Measurements from ENCODE around the gene ZNF391.

ZNF391 gene

GRCh38 chr6:27414300-27414699 is 25.7 kb downstream of the ZNF391 start:
- H3K9me3 ChIP-seq (ENCODE audit: low read length), result peaks cover 4% of the 10 kb centered on the region; the same call in 1 of the 2 replicates
- no peaks in the 10 kb centered on the region for H3K36me3 ChIP-seq (ENCODE audit: insufficient read depth, low read length)
- no peak overlapping the region for H2AFZ ChIP-seq (ENCODE audit: low read length)
- no peak overlapping the region for H3K27ac ChIP-seq (ENCODE audit: low read depth, low read length, poor library complexity, severe bottlenecking)
- H3K27me3 ChIP-seq (ENCODE audit: insufficient read depth, low read length), result no peaks in the 10 kb centered on the region
- H3K9me2 ChIP-seq (ENCODE audit: low read depth, low read length), result no peaks in the 10 kb centered on the region
- H4K20me1 ChIP-seq (ENCODE audit: insufficient read depth, low read length), result no peaks in the 10 kb centered on the region
- no peaks in the 10 kb centered on the region for H3F3A ChIP-seq (ENCODE audit: insufficient read depth, low read length)
- H3K9ac ChIP-seq (ENCODE audit: low read length), result no peak overlapping the region
- no peak overlapping the region for H3K4me2 ChIP-seq (ENCODE audit: low read length)
- no peaks in the 10 kb centered on the region for H3K4me1 ChIP-seq (ENCODE audit: insufficient read depth, low read length, severe bottlenecking)
- H3K79me2 ChIP-seq (ENCODE audit: insufficient read depth, low read length), result no peaks in the 10 kb centered on the region
- TF ChIP-seq EZH2 (IDR thresholded peaks at IDR 0.05; ENCODE audit: borderline replicate concordance, low read length), result no peak
- no peak for TF ChIP-seq CTCF (IDR thresholded peaks at IDR 0.05; ENCODE audit: low read length)
- no peak overlapping the region for H3K4me3 ChIP-seq (ENCODE audit: low read depth, low read length, poor library complexity, severe bottlenecking)

GRCh38 chr6:27414996-27415395 is 26.4 kb downstream of the ZNF391 start:
- no peaks in the 10 kb centered on the region for H3F3A ChIP-seq (ENCODE audit: insufficient read depth, low read length)
- H3K9me2 ChIP-seq (ENCODE audit: low read depth, low read length), result no peaks in the 10 kb centered on the region
- TF ChIP-seq EZH2 (IDR thresholded peaks at IDR 0.05; ENCODE audit: borderline replicate concordance, low read length) (no peak), CTCF (IDR thresholded peaks at IDR 0.05; ENCODE audit: low read length) (no peak)
- H3K4me1 ChIP-seq (ENCODE audit: insufficient read depth, low read length, severe bottlenecking), result no peaks in the 10 kb centered on the region
- no peak overlapping the region for H3K9ac ChIP-seq (ENCODE audit: low read length)
- H2AFZ ChIP-seq (ENCODE audit: low read length), result no peak overlapping the region
- H3K9me3 ChIP-seq (ENCODE audit: low read length), result peaks cover 4% of the 10 kb centered on the region; the same call in 1 of the 2 replicates
- H4K20me1 ChIP-seq (ENCODE audit: insufficient read depth, low read length), result no peaks in the 10 kb centered on the region
- no peak overlapping the region for H3K27ac ChIP-seq (ENCODE audit: low read depth, low read length, poor library complexity, severe bottlenecking)
- no peak overlapping the region for H3K4me2 ChIP-seq (ENCODE audit: low read length)
- no peak overlapping the region for H3K4me3 ChIP-seq (ENCODE audit: low read depth, low read length, poor library complexity, severe bottlenecking)
- no peaks in the 10 kb centered on the region for H3K36me3 ChIP-seq (ENCODE audit: insufficient read depth, low read length)
- H3K79me2 ChIP-seq (ENCODE audit: insufficient read depth, low read length), result no peaks in the 10 kb centered on the region
- no peaks in the 10 kb centered on the region for H3K27me3 ChIP-seq (ENCODE audit: insufficient read depth, low read length)

GRCh38 chr6:27415898-27416297 is 27.3 kb downstream of the ZNF391 start:
- H3K79me2 ChIP-seq (ENCODE audit: insufficient read depth, low read length), result no peaks in the 10 kb centered on the region
- no peak for TF ChIP-seq CTCF (IDR thresholded peaks at IDR 0.05; ENCODE audit: low read length)
- no peak for TF ChIP-seq EZH2 (IDR thresholded peaks at IDR 0.05; ENCODE audit: borderline replicate concordance, low read length)
- H3K36me3 ChIP-seq (ENCODE audit: insufficient read depth, low read length), result no peaks in the 10 kb centered on the region
- H3K27me3 ChIP-seq (ENCODE audit: insufficient read depth, low read length), result no peaks in the 10 kb centered on the region
- no peaks in the 10 kb centered on the region for H4K20me1 ChIP-seq (ENCODE audit: insufficient read depth, low read length)
- peaks cover 4% of the 10 kb centered on the region; the same call in 1 of the 2 replicates for H3K9me3 ChIP-seq (ENCODE audit: low read length)
- H2AFZ ChIP-seq (ENCODE audit: low read length), result no peak overlapping the region
- no peaks in the 10 kb centered on the region for H3F3A ChIP-seq (ENCODE audit: insufficient read depth, low read length)
- H3K4me3 ChIP-seq (ENCODE audit: low read depth, low read length, poor library complexity, severe bottlenecking), result no peak overlapping the region
- no peak overlapping the region for H3K4me2 ChIP-seq (ENCODE audit: low read length)
- no peak overlapping the region for H3K27ac ChIP-seq (ENCODE audit: low read depth, low read length, poor library complexity, severe bottlenecking)
- no peaks in the 10 kb centered on the region for H3K9me2 ChIP-seq (ENCODE audit: low read depth, low read length)
- no peak overlapping the region for H3K9ac ChIP-seq (ENCODE audit: low read length)
- no peaks in the 10 kb centered on the region for H3K4me1 ChIP-seq (ENCODE audit: insufficient read depth, low read length, severe bottlenecking)
